NCI-H2196 treated with DMSO at 0.1 percent for 48 hours (cell line): ENCODE data around the gene ZDHHC11B.
"Not testable (repeated sequence)": the region's sequence is repeated elsewhere in the genome, so short reads cannot be mapped to it uniquely, and the experiment has no call there.

ENCODE experiments used
- DNase-seq: peaks from one replicate; lab custom pipeline; 2025; ENCODE audit not compliant: unreplicated experiment; lab: John Stamatoyannopoulos, UW

The ZDHHC11B gene

DNA sequence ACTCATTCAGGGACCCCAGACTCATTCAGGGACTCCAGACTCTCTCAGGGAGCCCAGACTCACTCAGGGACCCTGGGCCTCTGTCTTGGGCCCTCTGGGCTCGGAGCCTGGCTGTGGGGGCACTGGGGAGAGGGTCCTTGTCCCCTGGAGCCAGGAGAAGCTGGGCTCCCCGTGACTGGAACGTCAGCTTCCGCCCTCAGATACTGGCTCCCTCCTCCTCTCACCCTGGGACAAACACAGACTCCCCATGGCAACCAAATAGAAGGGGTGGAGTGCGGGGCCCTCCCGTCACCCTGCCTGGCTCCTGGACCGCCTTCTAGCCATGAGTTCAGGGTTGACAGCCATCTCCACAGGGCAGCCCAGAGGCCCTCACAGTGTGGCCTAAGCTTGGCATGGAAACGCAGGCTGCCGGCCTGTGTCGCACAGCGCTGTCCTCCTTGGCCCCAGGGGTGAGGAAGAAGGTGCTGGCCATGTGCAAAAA lies 27.6 kb downstream of the ZDHHC11B start:
- DNase-seq = no peak

DNA sequence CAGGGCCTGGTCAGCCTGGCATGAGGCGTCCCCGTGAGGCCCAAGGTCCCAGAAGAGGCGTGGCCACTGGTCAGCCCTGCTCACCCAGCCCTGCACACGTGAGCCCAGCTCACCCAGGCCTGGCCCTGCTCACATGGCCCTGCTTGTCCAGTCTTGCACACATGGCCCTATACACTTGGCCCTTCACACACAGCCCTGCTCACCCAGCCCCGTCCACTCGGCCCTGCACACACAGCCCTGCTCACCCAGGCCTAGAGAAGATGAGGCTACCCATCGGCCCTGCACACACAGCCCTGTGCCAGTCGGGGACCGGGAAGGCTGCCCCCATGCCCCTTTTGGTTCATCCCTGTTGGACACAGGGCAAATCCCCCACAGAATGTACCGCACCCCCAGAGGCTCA lies 28.4 kb downstream of the ZDHHC11B start:
- no peak for DNase-seq

- DNase-seq = not testable (repeated sequence)
Measured at GRCh38 chr5:754143-754632, 30.3 kb downstream of the ZDHHC11B start.

GRCh38 chr5:753567-754142 lies 30.9 kb downstream of the ZDHHC11B start:
- DNase-seq = not testable (repeated sequence)

DNA sequence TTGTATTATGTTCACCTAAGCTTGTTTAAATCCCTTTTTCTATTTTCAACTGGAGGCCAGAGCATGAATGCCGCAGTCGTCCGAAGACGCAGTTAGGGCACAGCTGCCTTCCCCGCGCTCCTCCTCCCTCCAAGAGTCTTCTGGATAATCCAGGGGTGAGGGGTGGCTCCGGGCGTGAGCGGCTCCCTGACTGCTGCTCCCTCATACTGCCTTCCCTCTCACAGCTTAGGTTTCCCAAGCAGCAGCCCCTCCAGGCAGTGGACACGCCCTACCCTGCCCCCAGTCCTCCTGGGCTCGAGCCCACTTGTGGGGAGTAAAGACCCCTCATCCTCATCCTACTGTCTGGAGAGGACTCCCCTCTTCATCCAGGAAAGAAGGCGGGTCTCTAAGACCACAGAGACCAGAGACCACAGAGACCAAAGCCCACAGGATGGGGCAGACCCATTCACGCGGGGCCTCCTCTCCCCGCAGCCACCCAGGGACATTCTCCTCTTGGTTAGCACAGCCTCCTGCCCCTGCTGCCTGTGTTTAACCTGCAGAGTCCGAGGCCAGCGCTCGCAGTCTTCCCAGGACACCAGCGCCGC lies 31.9 kb downstream of the ZDHHC11B start:
- DNase-seq = not testable (repeated sequence)

- DNase-seq = not testable (repeated sequence)
Measured at GRCh38 chr5:751992-752391, 32.5 kb downstream of the ZDHHC11B start.

DNA sequence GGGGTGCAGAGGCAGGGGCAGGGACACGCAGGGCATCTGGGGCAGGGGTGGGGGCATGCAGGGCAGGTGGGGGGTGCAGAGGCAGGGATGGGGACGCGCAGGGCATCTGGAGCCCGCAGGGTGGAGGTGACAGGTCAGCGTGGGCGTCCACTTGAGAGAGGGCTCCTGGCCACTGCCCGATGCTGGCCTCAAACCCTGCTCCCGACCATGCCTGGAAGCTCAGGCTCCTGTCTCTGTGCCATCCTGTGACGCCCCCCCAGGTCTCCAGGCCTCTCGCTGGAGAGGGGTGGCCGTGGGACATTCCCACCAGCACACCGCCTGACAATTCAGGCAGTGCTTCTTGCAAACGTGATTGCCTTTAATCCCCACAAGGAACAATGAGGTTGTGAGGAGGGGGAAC lies 33.0 kb downstream of the ZDHHC11B start:
- no peak for DNase-seq

GRCh38 chr5:750226-750625 lies 34.3 kb downstream of the ZDHHC11B start:
- DNase-seq = not testable (repeated sequence)

- DNase-seq = no peak
Measured at GRCh38 chr5:749101-749670, 35.3 kb downstream of the ZDHHC11B start.

GRCh38 chr5:748011-748980 lies 36.2 kb downstream of the ZDHHC11B start:
- not testable (repeated sequence) for DNase-seq

- DNase-seq = not testable (repeated sequence)
Measured at GRCh38 chr5:747303-747844, 37.2 kb downstream of the ZDHHC11B start.

- DNase-seq = no peak
Measured at GRCh38 chr5:746258-746761, 38.2 kb downstream of the ZDHHC11B start.

DNA sequence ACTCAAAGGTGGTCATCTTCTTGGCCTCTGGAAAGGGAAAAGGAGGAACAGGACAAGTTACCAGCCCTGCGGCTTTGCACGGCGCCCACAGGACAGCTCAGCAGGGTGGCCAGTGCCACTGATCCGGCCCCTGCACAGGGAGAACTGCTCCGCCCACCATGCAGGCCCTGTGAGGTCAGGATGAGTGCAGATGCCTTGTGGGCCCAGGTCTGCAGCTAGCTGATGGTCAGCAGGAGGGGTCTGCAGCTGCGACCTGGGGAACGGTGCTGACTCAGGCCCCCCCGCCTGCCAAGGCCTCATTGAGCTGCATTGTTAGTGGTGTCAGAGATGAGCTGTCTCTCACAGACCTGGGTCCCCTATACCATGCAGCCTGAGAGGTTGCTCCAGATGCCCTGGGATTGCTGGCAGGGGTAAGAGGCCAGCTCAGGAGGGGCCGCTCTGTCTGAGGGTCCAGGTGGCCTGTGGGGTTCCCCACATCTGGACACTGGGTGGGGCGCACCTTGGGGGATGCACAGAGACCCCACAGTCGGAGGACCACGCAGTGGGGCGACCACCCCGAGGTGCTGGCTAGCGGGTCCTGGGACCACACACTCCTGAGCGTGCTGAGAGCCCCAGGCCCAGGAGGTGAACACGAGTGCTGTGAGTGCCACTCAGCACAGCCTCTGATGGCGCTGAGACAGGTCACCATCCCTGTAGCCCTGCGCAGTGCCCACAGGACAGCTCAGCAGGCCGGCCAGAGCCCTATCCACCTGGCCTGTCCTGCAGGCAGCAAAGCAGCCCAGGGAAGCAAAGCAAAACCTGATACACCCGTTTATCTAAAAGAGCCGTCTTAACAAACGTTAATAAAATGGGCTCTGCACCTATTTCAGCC lies 39.0 kb downstream of the ZDHHC11B start:
- DNase-seq = not testable (repeated sequence)

DNA sequence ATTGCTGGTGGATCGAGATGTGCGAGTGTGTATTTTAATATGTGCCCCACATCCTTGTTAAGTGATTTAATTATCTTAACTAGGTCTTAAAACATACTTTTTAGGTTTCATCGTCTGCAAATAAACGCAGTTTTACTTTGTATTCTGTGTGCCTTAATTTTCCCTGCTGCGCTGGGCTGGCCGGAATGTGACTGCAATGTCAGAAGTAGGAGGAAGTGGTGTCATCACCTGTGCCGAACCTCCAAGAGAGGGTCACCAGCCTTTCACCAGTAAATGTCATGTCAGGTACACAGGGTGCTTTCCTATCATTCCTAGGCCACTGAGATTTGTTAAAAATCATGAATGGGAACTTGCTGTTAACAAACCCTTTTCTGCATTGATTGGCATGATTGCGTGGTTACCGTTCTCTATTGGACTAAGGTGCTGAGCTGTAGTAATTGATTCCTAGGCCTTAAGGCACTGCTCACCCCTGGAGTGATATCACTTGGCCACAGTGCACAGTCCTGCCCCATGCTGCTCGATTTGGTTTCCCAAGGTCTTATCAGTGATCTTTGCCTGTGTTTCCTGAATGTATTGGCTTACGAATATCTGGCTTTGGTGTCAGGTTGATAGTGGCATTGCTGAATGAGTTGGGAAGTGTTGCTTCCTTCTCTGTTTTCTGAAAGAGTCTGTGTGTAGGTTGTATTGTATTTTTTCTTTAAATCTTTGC lies 40.7 kb downstream of the ZDHHC11B start:
- not testable (repeated sequence) for DNase-seq

- not testable (repeated sequence) for DNase-seq
Measured at GRCh38 chr5:742276-742675, 42.3 kb downstream of the ZDHHC11B start.

- not testable (repeated sequence) for DNase-seq
Measured at GRCh38 chr5:734145-734544, 50.4 kb downstream of the ZDHHC11B start.

DNA sequence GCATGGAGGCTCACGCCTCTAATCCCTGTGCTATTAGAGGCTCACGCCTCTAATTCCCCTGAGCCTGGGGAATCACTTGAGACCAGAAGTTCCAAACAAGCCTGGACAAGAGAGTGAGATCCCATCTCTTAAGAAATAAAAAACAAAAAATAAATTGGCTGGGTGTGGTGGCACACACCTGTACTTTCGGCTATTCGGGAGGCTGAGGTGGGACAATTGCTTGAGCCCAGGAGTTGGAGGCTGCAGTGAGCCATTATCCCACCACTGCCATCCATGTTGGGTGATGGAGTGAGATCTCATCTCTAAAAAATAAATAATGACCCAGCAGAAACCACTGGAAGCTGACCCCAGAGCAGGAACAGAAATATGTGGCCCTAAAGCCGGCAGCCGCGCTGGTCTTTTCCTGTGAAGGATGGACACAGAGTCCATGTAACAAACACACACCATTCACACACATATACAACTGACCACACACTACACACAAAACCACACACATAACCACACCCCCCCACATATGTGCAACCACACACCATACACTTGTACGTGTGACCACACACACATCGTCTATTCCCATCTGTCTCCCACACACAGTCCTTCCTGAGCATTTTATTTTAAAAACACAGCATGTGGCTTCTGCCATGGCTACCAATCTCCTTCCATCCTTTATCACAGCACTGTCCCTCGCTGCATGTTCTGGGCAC lies 51.6 kb downstream of the ZDHHC11B start:
- not testable (repeated sequence) for DNase-seq

- DNase-seq = not testable (repeated sequence)
Measured at GRCh38 chr5:729225-729624, 55.3 kb downstream of the ZDHHC11B start.
